CD4-positive, alpha-beta memory T cell (primary cell): ENCODE measurements around the gene MRGPRF. TPM values are rescaled to one million over a fixed set of nuclear protein-coding genes. Genes with fewer than 3 reads are reported as not detected.

ENCODE experiments used
- CTCF ChIA-PET: fragments of 350-600 bp; sonication (Branson Sonifier 250); formaldehyde crosslinking; loops from one replicate; lab custom pipeline; 2021; ENCODE audit warnings: inconsistent platforms; ENCODE audit not compliant: partially characterized antibody; lab: Charles Lee
- POLR2A ChIA-PET: fragments of 350-600 bp; sonication (Branson Sonifier 250); formaldehyde crosslinking; loops from one replicate; lab custom pipeline; 2021; ENCODE audit not compliant: partially characterized antibody; lab: Charles Lee
- DNase-seq, 5 donors: peaks; one replicate each; pipeline versions ENCODE4 v3.0.0 to v3.0.0-alpha.2; 2020 to 2022; ENCODE audit warnings: mixed read lengths in 1 of 5
- H3K27ac ChIP-seq: one replicate; pipeline ENCODE4 v1.7.0; 2013; ENCODE audit warnings: low read depth, low read length
- H3K27me3 ChIP-seq: 2 replicates; pipeline ENCODE4 v1.7.0; 2013; ENCODE audit warnings: mild to moderate bottlenecking, low read length, moderate library complexity; ENCODE audit not compliant: insufficient read depth
- H3K36me3 ChIP-seq: 2 replicates; pipeline ENCODE4 v1.7.0; 2013; ENCODE audit warnings: mild to moderate bottlenecking, low read length, moderate library complexity; ENCODE audit not compliant: insufficient read depth
- H3K4me1 ChIP-seq: 2 replicates; pipeline ENCODE4 v1.7.0; 2013; ENCODE audit warnings: mild to moderate bottlenecking, low read length, moderate library complexity; ENCODE audit not compliant: insufficient read depth
- H3K4me3 ChIP-seq, 2 donors: one replicate each; pipeline ENCODE4 v1.7.0; 2013; ENCODE audit warnings: low read length in 2 of 2, mild to moderate bottlenecking in 1 of 2
- H3K9me3 ChIP-seq, 2 donors: one replicate each; pipeline ENCODE4 v1.7.0; 2013; ENCODE audit warnings: low read length in 2 of 2, control low read depth in 1 of 2; ENCODE audit not compliant: control insufficient read depth in 1 of 2
- H3K27ac Mint-ChIP-seq, 7 donors: one replicate each; pipeline ENCODE4 v1.8.0; 2020 to 2021; ENCODE audit warnings: mixed read lengths in 7 of 7, mild to moderate bottlenecking in 6 of 7, inconsistent platforms in 3 of 7, moderate library complexity in 3 of 7
- H3K27me3 Mint-ChIP-seq, 2 donors: one replicate each; pipeline ENCODE4 v1.8.0; 2020 to 2021; ENCODE audit warnings: mixed read lengths in 2 of 2
- H3K36me3 Mint-ChIP-seq, 2 donors: one replicate each; pipeline ENCODE4 v1.8.0; 2020 to 2021; ENCODE audit warnings: mixed read lengths in 2 of 2, inconsistent platforms in 1 of 2, mild to moderate bottlenecking in 1 of 2
- H3K4me1 Mint-ChIP-seq, 4 donors: one replicate each; pipeline ENCODE4 v1.8.0; 2020 to 2021; ENCODE audit warnings: mixed read lengths in 4 of 4, mild to moderate bottlenecking in 1 of 4
- H3K4me3 Mint-ChIP-seq, 8 donors: one replicate each; pipeline ENCODE4 v1.8.0; 2020 to 2021; ENCODE audit warnings: mixed read lengths in 8 of 8, mild to moderate bottlenecking in 7 of 8, moderate library complexity in 6 of 8, inconsistent platforms in 3 of 8
- H3K9me3 Mint-ChIP-seq, 8 donors: one replicate each; pipeline ENCODE4 v1.8.0; 2020 to 2021; ENCODE audit warnings: mixed read lengths in 8 of 8, mild to moderate bottlenecking in 5 of 8, inconsistent platforms in 3 of 8, moderate library complexity in 1 of 8
- intact Hi-C: fragments of 100-400 bp; cut with micrococcal nuclease; formaldehyde crosslinking; loops from one replicate; pipeline ENCODE4 v1.15.1; 2023
- polyA plus RNA-seq, 2 donors: library from polyadenylated mRNA; unstranded; fragments of 300-500 nt; fragmentation: Illumina TruSeq; gene quantifications; one replicate each; pipeline ENCODE4 v1.2.3, GENCODE V29; 2021
- total RNA-seq, 2 experiments: library from RNA; stranded (reverse); gene quantifications; one replicate each; pipeline ENCODE4 v1.2.3, GENCODE V29; 2021

Gene MRGPRF
- total and polyA plus RNA-seq, 4 experiments from 2014 or later = not detected

DNA sequence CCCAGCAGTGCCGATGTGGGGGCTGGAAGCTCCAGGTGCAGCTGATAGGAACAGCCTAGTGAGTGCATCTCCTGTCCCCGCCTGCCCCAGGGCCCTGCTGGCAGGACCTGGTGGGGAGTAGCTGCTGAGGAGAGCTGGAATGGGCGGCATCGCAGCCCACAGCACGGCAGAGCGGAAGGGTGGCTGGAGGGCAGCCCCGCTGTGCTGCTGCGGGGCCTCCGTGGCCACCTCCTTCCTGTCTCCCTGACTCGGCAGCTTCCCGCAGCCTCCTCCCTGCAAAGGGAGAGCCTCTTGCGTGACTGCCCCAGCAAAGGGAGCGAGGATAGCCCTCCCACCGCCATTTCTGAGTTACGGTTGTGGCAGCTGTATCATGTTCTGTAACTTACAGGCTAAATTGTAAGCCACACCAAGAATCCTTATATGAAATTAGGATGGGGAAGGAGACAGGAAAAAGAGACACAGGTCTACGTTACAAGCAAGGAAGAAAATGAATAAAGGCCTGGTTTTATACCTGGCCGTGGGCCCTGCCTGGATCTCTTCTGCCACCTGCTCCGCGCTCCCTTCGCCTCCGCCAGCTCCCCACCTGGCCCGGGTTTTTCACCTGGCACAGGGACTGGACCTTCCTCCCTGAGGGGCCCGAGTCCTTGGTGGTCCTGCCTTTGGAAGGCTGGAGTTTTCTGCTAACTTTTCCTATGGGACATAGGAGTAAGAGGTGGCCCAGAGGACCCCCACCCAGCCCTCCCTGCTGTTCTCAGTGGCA lies 45.6 kb upstream of the MRGPRF start:
- Histone ChIP-seq H3K36me3 (peaks cover 6% of the 10 kb centered on the region), H3K9me3 (no peaks in the 10 kb centered on the region), H3K27ac (no peak overlapping the region), H3K4me1 (no peaks in the 10 kb centered on the region), H3K4me3 (no peak overlapping the region), H3K27me3 (no peaks in the 10 kb centered on the region)
- intact Hi-C loops = no loop called here
- no peak for DNase-seq
- no peaks in the 10 kb centered on the region for H3K27me3 Mint-ChIP-seq
- H3K9me3 Mint-ChIP-seq = peaks cover 0 to 2% (median 0%) of the 10 kb centered on the region in 8 donors
- H3K36me3 Mint-ChIP-seq = peaks cover 9 to 24% of the 10 kb centered on the region in 2 donors
- ChIA-PET POLR2A (interaction anchor here (2.1 kb wide), 1 partner anchor 10 kb away, joined by 8 read pairs; the partner anchor contains the start of gene TPCN2), CTCF (no interaction called here)
- no peak overlapping the region for H3K27ac Mint-ChIP-seq
- no peak overlapping the region for H3K4me3 Mint-ChIP-seq
- peaks cover 4 to 11% (median 6%) of the 10 kb centered on the region in 4 donors for H3K4me1 Mint-ChIP-seq

DNA sequence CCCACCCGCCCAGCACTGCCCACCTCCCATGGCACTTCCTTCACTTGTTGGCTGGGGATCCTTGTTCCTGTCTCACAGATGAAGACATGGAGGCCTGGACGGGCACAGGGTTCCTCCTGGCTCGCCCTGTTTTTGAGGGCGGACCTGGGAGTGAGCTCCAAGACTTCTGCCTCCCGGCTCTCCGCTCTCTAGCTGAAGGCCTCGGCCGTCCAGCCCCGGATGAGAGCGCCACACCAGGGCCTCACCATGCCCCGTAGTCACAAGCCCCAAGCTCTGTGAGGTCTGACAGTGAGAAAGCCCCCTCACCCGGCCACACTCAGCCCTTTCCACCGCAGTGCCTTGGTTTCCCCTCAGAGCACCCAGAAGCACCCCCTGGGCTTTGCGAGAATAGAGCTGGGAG lies 44.8 kb upstream of the MRGPRF start:
- H3K9me3 Mint-ChIP-seq = peaks cover 0 to under 1% (median 0%) of the 10 kb centered on the region in 8 donors
- H3K4me3 ChIP-seq = no peak overlapping the region
- H3K27ac Mint-ChIP-seq = no peak overlapping the region
- ChIA-PET CTCF (no interaction called here), POLR2A (interaction anchor here (2.1 kb wide), 1 partner anchor 9 kb away, joined by 8 read pairs; the partner anchor contains the start of gene TPCN2)
- peaks cover 9 to 24% of the 10 kb centered on the region in 2 donors for H3K36me3 Mint-ChIP-seq
- no peaks in the 10 kb centered on the region for H3K4me1 ChIP-seq
- intact Hi-C loops = no loop called here
- H3K27me3 ChIP-seq = no peaks in the 10 kb centered on the region
- H3K9me3 ChIP-seq = no peaks in the 10 kb centered on the region
- peaks cover 6% of the 10 kb centered on the region for H3K36me3 ChIP-seq
- peaks cover 4 to 11% (median 6%) of the 10 kb centered on the region in 4 donors for H3K4me1 Mint-ChIP-seq
- no peaks in the 10 kb centered on the region for H3K27me3 Mint-ChIP-seq
- H3K4me3 Mint-ChIP-seq = no peak overlapping the region
- H3K27ac ChIP-seq = no peak overlapping the region
- no peak for DNase-seq

DNA sequence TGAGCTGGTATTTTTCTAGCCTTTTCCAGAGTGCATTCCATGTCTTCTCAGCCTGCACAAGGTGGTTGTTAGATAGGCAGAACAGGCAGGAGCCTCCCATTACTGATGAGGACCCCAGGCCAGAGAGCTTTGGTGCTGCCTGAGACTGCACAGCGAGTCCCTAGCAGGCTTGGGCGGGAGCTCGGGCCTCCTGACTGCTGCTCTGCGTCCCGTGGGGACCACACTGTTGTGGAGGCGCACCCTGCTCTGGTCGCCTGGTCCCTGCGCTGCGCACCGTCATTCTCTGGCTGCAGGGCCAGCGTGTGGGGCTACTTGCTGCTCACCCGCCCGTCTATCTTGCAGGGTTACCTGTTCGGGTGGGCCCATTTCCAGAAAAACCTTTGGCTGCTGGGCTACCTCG lies 44.2 kb upstream of the MRGPRF start:
- intact Hi-C loops = no loop called here

GRCh38 chr11:69055598-69056516 lies 42.8 kb upstream of the MRGPRF start:
- H3K27ac Mint-ChIP-seq = peak overlapping the region in 3 of 7 donors; percentile 40 to 47 (median 43)
- CTCF ChIA-PET = no interaction called here
- no peak overlapping the region for H3K27ac ChIP-seq

More for the DNA sequence above, 44.2 kb upstream of the MRGPRF start:
- ChIA-PET CTCF (no interaction called here), POLR2A (interaction anchor here (2.1 kb wide), 1 partner anchor 8 kb away, joined by 8 read pairs; the partner anchor contains the start of gene TPCN2)
- Histone ChIP-seq H3K36me3 (peaks cover 6% of the 10 kb centered on the region), H3K27ac (no peak overlapping the region), H3K4me3 (no peak overlapping the region), H3K9me3 (no peaks in the 10 kb centered on the region), H3K27me3 (no peaks in the 10 kb centered on the region), H3K4me1 (no peaks in the 10 kb centered on the region)
- Mint-ChIP-seq H3K4me3 (no peak overlapping the region), H3K27ac (no peak overlapping the region), H3K4me1 (peaks cover 5 to 12% (median 8%) of the 10 kb centered on the region in 4 donors), H3K27me3 (no peaks in the 10 kb centered on the region), H3K9me3 (no peaks in the 10 kb centered on the region), H3K36me3 (peaks cover 9 to 24% of the 10 kb centered on the region in 2 donors)
- no peak for DNase-seq

DNA sequence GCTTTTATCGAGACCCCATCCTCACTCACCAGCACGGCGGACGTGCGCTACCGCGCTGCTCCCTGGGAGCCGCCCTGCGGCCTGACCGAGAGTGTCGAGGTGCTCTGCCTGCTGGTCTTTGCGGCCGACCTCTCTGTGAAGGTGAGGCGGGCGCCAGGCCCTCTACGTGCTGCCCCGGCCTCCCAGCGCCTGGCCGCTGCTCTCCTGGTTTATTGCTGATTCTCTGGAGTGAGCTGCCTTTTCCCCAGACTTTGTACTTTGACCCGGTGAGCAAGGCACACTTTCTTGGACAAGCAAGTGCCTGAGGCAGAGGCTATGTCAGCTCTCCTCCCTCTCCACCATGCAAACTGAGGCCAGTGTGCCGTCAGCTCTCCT lies 42.2 kb upstream of the MRGPRF start:
- ChIA-PET POLR2A (no interaction called here), CTCF (no interaction called here)
- peaks cover 6 to 19% of the 10 kb centered on the region in 2 donors for H3K36me3 Mint-ChIP-seq
- Histone ChIP-seq H3K36me3 (peaks cover 6% of the 10 kb centered on the region), H3K27me3 (no peaks in the 10 kb centered on the region), H3K4me3 (no peak overlapping the region), H3K9me3 (no peaks in the 10 kb centered on the region), H3K4me1 (peaks cover 14% of the 10 kb centered on the region), H3K27ac (no peak overlapping the region)
- no peaks in the 10 kb centered on the region for H3K27me3 Mint-ChIP-seq
- intact Hi-C loops = no loop called here
- H3K4me3 Mint-ChIP-seq = no peak overlapping the region
- H3K27ac Mint-ChIP-seq = peak overlapping the region in 2 of 7 donors; percentile 53 to 70
- DNase-seq = no peak
- peaks cover 8 to 32% (median 17%) of the 10 kb centered on the region in 4 donors for H3K4me1 Mint-ChIP-seq
- H3K9me3 Mint-ChIP-seq = no peaks in the 10 kb centered on the region

More at GRCh38 chr11:69055598-69056516, 42.8 kb upstream of the MRGPRF start:
- peaks cover 8 to 25% (median 17%) of the 10 kb centered on the region in 4 donors for H3K4me1 Mint-ChIP-seq
- no peak overlapping the region for H3K4me3 ChIP-seq
- peaks cover 9 to 24% of the 10 kb centered on the region in 2 donors for H3K36me3 Mint-ChIP-seq
- no peaks in the 10 kb centered on the region for H3K27me3 ChIP-seq
- H3K9me3 ChIP-seq = no peaks in the 10 kb centered on the region
- POLR2A ChIA-PET = no interaction called here
- H3K4me3 Mint-ChIP-seq = no peak overlapping the region
- no peaks in the 10 kb centered on the region for H3K27me3 Mint-ChIP-seq
- intact Hi-C loops = no loop called here
- H3K4me1 ChIP-seq = peaks cover 9% of the 10 kb centered on the region
- DNase-seq = no peak
- no peaks in the 10 kb centered on the region for H3K9me3 Mint-ChIP-seq
- H3K36me3 ChIP-seq = peaks cover 6% of the 10 kb centered on the region

- CTCF ChIA-PET = no interaction called here
- H3K27ac Mint-ChIP-seq = peak overlapping the region in 2 of 7 donors; percentile 53 to 70
- no peak overlapping the region for H3K27ac ChIP-seq
These were observed 41.6 kb upstream of the MRGPRF start for GRCh38 chr11:69054397-69055211.

More at GRCh38 chr11:69054397-69055211, 41.6 kb upstream of the MRGPRF start:
- H3K9me3 Mint-ChIP-seq = no peaks in the 10 kb centered on the region
- peaks cover 8 to 38% (median 20%) of the 10 kb centered on the region in 4 donors for H3K4me1 Mint-ChIP-seq
- H3K4me1 ChIP-seq = peaks cover 20% of the 10 kb centered on the region
- DNase-seq = no peak
- no peaks in the 10 kb centered on the region for H3K27me3 ChIP-seq
- H3K36me3 ChIP-seq = peaks cover 6% of the 10 kb centered on the region
- intact Hi-C loops = no loop called here
- H3K9me3 ChIP-seq = no peaks in the 10 kb centered on the region
- no peaks in the 10 kb centered on the region for H3K27me3 Mint-ChIP-seq
- H3K36me3 Mint-ChIP-seq = peaks cover under 1 to 19% of the 10 kb centered on the region in 2 donors
- H3K4me3 Mint-ChIP-seq = no peak overlapping the region
- H3K4me3 ChIP-seq = no peak overlapping the region
- POLR2A ChIA-PET = no interaction called here
